Measurements from ENCODE around the gene TOMM22. TPM values are rescaled to one million over a fixed set of nuclear protein-coding genes. Genes with fewer than 3 reads are reported as not detected.

TOMM22 gene
- total RNA-seq, 1 experiment from 2014 or later = 124 TPM

DNA sequence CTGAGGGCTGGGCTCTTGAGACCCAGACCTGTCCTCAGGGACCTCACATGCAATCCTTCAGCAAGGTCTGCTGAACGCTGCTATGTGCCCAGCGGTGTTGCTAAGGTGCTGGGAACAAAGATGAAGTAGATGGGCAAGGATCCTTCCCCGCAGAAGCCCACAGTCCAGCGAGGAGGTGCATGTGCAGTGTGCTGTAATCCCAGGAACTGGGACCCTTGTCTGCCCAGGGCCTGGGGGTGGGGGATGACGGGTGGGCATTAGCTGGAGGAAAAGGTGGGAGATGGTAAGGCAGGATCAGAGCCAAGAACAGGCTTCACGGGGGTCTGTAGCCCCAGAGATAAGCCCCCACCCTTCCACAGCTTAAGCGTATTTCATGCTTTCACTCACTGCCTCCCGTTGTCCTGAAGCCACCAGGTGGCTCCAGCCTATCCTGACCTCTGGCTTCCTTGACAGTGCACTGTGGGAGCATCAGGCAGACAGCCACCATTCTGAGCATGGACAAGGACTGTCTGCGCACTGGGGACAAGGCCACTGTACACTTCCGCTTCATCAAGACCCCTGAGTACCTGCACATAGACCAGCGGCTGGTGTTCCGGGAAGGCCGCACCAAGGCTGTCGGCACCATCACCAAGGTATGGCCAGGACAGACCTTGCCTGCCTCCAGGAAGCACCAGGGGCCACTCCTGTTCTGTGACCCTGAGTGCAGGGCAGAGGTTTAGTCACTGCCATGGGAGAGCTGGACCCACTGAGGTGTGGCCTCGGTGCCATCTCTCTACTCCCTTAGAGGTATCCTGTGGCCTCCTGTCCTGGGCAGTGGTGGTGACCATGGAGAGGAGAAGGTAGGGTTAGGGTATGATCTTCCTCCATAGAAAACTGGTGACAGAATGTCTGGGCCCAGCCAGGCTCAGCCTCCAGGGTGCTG lies 46.0 kb downstream of the TOMM22 start:
- in situ Hi-C loops (cut with HindIII; ENCODE audit: low pct_unique_long_range_greater_than_20kb, low sequenced_read_pairs) = no loop called here
- no peak for DNase-seq (ENCODE audit: low read depth)

DNA sequence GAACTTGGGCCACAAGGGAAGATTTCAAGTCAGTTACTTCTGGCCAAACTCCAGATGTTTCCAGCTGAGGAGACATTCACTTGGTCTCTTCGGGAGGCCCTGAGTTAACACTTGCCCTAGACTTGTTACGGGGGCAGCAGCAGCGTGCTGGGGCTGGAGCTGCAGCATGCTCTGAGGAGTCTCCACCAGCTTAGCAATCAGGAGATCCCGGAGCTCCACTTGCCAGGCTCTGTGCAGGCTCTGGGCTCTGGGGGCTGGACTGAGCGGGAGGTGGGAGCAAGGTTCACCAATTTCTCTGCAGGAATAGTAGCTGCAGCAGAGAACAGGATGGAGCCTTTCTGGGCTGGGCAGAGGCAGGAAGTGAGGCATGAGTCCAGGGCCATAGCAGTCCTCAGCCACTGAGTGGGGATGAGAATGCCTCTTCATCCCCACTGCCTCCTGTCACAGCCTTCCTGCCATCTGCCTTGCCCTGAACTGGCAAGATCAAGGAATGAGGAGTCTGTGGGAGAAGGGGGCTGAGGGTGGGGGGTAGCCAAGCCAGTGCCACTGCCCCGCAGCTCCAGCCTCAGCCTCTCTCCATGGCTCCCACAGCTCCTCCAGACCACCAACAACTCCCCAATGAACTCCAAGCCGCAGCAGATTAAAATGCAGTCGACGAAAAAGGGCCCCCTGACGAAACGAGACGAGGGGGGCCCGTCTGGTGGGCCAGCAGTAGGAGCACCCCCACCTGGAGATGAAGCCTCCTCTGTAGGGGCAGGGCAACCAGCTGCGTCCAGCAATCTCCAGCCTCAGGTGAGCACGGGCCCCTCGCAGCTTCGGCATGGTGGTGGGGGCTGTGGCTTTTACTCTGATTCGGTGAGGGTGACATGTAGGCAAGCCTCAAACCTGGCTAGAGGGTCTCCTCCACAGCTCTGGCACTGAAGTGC lies 47.4 kb downstream of the TOMM22 start:
- in situ Hi-C loops (cut with HindIII; ENCODE audit: low pct_unique_long_range_greater_than_20kb, low sequenced_read_pairs) = no loop called here
- no peak for DNase-seq (ENCODE audit: low read depth)

DNA sequence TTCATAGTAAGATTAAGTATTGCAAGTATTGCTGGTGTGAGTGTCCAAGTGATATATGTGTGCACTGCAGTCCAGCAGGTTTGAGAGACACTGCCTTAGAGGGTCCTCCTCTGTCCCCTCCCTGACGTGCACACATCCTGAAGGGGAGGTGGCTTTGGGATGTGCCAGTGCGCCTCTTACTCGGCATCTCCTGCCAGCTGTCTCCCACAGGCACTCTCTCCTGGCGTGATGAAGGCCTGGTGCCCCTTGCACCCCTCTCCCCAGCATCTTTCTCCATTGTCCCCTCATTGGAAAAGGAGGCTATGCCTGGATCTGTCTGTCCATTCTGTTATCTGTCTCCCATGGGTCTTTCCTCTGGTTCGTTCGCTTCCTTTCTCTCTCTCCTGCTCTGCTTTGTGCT lies 48.2 kb downstream of the TOMM22 start:
- no peak for DNase-seq (ENCODE audit: low read depth)
- in situ Hi-C loops (cut with HindIII; ENCODE audit: low pct_unique_long_range_greater_than_20kb, low sequenced_read_pairs) = no loop called here

DNA sequence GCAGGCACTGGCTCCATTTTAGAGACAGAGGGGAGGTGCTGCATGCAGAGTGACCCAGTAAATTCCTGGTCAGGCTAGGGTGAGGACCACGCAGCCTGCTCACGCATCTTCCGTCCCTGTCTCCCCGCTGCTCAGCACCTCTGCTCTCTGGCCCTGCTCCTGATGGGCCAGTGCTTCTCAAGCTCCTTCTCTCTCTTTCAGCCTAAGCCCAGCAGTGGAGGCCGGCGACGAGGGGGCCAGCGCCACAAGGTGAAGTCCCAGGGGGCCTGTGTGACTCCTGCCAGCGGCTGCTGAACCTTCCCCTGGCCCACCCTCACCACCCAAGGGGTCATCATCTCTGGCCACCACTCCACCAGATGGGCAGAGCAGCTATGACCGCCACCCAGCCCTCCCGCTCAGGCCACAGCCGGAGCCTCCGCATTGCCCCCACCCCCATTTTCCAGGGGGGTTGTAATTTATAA lies 48.7 kb downstream of the TOMM22 start:
- DNase-seq (ENCODE audit: low read depth) = no peak
- in situ Hi-C loops (cut with HindIII; ENCODE audit: low pct_unique_long_range_greater_than_20kb, low sequenced_read_pairs) = no loop called here

DNA sequence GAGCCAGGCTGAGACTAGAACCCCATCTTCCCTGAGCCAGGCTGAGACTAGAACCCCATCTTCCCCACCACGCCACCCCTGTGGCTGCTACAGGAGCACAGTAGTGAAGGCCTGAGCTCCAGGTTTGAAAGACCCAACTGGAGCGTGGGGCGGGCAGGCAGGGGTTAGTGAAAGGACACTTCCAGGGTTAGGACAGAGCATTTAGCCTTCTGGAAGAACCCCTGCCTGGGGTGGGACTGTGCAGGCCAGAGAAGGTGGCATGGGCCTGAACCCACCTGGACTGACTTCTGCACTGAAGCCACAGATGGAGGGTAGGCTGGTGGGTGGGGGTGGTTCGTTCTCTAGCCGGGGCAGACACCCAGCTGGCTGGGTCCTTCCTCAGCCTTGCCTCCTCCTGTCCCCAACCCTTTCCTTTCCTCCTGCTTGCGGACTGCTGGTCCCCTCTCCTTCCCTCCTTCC lies 50.0 kb downstream of the TOMM22 start:
- in situ Hi-C loops (cut with HindIII; ENCODE audit: low pct_unique_long_range_greater_than_20kb, low sequenced_read_pairs) = no loop called here

DNA sequence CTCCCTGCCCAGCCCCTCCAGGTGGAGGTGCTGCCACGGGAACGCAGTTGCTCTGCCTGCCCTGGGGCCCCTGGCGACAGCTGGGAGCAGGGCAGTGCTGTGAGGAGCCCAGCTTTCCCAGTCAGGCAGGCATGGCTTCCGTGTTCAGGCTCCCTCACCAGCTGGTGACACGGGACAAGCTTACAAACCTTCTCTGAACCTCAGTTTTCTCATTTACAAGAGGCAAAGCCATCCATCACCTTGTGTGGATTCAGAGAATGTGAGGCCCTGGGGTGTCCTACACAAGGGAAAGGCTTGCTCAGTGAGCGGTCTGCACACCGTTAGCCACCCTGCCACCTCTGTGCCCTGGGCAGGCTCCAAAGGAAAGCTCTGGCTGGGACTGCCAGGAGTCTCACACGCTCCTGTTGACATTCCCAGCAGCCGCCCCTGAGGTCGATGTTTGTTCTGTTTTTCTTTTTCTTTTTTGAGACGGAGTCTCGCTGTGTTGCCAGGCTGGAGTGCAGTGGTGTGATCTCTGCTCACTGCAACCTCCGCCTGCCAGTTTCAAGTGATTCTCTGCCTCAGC lies 50.6 kb downstream of the TOMM22 start:
- in situ Hi-C loops (cut with HindIII; ENCODE audit: low pct_unique_long_range_greater_than_20kb, low sequenced_read_pairs) = no loop called here

More for the DNA sequence above, 50.0 kb downstream of the TOMM22 start:
- no peak for DNase-seq (ENCODE audit: low read depth)

DNA sequence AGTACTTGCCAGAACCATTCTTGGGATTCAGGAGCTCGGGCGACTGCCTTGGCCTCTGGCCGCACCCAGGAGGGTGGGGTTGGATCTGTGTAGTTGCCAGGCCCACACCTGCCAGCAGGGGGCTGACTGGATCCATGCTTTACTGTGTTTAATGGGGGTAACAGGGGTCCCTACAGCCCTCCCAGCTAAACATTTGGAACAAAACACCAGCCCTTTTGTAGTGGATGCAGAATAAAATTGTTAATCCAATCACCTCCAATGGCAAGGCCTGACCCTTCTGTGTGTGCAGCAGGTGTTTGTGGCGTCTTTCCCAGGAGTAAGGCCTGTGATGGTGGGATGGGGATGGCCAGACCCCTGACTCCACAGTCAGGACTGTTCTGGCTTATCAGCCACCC lies 51.6 kb downstream of the TOMM22 start:
- in situ Hi-C loops (cut with HindIII; ENCODE audit: low pct_unique_long_range_greater_than_20kb, low sequenced_read_pairs) = no loop called here
- DNase-seq (ENCODE audit: low read depth) = no peak

More for the DNA sequence above, 50.6 kb downstream of the TOMM22 start:
- no peak for DNase-seq (ENCODE audit: low read depth)

DNA sequence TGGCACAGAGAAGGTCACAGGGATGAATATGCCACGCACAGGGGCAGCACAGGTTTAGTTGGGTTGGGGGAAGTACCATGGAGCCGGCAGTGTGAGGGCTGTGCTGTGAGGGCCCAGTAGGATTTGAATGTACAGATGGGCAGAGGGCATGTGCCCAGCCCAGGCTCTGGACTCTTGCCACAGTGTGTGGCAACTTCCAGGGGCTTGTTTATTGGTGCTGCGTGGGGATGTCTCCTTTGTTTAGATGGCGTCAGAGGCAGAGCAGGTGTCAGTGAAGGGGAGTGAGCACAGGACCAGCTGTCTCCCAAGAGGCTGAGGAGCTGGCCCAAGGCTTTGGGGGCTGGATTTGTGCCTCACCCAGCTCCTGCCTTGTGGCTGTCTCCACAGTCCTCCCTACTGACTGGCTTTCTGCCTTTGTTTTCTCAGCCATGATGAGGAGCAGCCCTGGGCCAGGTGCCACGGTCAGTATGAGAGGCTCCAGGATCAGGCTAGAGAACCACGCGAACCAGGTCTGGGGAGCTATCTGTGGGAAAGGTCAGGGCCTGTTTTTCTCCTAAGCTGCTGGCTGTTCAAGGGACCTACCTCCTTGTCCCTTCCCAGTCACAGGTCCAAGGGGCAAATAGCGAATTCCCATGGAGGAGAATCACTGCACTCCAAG lies 52.1 kb downstream of the TOMM22 start:
- in situ Hi-C loops (cut with HindIII; ENCODE audit: low pct_unique_long_range_greater_than_20kb, low sequenced_read_pairs) = no loop called here
- no peak for DNase-seq (ENCODE audit: low read depth)

DNA sequence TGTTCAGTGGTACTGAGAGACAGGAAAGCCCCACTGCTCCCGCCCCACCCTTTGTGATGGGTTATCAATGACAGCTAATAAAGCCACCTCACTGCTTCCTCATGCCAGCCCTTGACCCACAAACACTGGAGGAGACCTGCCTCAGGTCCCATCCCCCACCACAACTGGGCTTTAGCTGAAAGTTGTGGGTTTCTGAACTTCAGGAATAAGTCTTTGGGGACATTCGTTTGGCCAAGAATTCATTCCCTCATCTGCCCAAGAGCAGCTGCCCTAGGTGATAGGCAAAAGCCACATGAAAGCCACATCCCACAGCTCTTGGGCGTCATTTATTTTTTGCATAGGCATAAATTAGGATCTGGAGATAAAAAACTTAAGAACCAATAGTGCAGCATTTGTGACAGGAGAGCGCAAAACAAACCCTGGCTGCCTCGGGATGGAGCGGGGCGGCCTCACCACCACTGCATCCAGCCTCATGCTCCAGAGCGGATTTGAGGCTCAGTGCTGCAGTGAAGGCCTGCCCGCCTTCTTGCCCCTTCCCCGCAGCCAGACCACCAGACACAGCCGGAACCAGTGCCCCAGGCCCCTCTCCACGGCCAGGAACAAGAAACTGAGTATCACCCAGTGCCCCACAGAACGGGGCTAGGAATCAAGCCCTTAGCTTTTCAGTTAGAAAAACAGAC lies 52.8 kb downstream of the TOMM22 start:
- no peak for DNase-seq (ENCODE audit: low read depth)

More for the DNA sequence above, 52.8 kb downstream of the TOMM22 start:
- in situ Hi-C loops (cut with HindIII; ENCODE audit: low pct_unique_long_range_greater_than_20kb, low sequenced_read_pairs) = no loop called here

Other genes starting within 250 kb of the TOMM22 start
- gene KCNJ4, start 226.8 kb upstream of the TOMM22 start, total RNA-seq (2014; rRNA removed; shearing (Covaris generic); ENCODE audit: low replicate concordance) = 0.20 and 1.5 TPM in 2 replicates
- gene KDELR3, start 213.9 kb upstream of the TOMM22 start, total RNA-seq (2014; rRNA removed; shearing (Covaris generic); ENCODE audit: low replicate concordance) = 198 and 250 TPM in 2 replicates
- 214 and 378 TPM in 2 replicates for gene DDX17, start 175.6 kb upstream of the TOMM22 start, total RNA-seq (2014; rRNA removed; shearing (Covaris generic); ENCODE audit: low replicate concordance)
- gene DMC1, start 111.8 kb upstream of the TOMM22 start, total RNA-seq (2014; rRNA removed; shearing (Covaris generic); ENCODE audit: low replicate concordance) = 2.5 and 19.8 TPM in 2 replicates
- 0.24 and 2.3 TPM in 2 replicates for gene FAM227A, start 25.6 kb upstream of the TOMM22 start, total RNA-seq (2014; rRNA removed; shearing (Covaris generic); ENCODE audit: low replicate concordance)
- gene CBY1, start 25.3 kb upstream of the TOMM22 start, total RNA-seq (2014; rRNA removed; shearing (Covaris generic); ENCODE audit: low replicate concordance) = 45.1 and 84.5 TPM in 2 replicates
- gene JOSD1, start 19.0 kb downstream of the TOMM22 start, total RNA-seq (2014; rRNA removed; shearing (Covaris generic); ENCODE audit: low replicate concordance) = 88.1 and 113 TPM in 2 replicates
- gene GTPBP1, start 24.0 kb downstream of the TOMM22 start, total RNA-seq (2014; rRNA removed; shearing (Covaris generic); ENCODE audit: low replicate concordance) = 14.0 and 19.3 TPM in 2 replicates
- 96.0 and 110 TPM in 2 replicates for gene SUN2, start 74.0 kb downstream of the TOMM22 start, total RNA-seq (2014; rRNA removed; shearing (Covaris generic); ENCODE audit: low replicate concordance)
- 48.0 and 49.9 TPM in 2 replicates for gene DNAL4, start 112.2 kb downstream of the TOMM22 start, total RNA-seq (2014; rRNA removed; shearing (Covaris generic); ENCODE audit: low replicate concordance)
- 6.2 and 6.7 TPM in 2 replicates for gene NPTXR, start 162.1 kb downstream of the TOMM22 start, total RNA-seq (2014; rRNA removed; shearing (Covaris generic); ENCODE audit: low replicate concordance)
- gene CBX6, start 190.3 kb downstream of the TOMM22 start, total RNA-seq (2014; rRNA removed; shearing (Covaris generic); ENCODE audit: low replicate concordance) = 59.5 and 63.9 TPM in 2 replicates